H1 (cell line): ENCODE results near the gene PCP4L1. TPM values are rescaled to one million over a fixed set of nuclear protein-coding genes. Genes with fewer than 3 reads are reported as not detected.

Experiments
- CTCF ChIA-PET: fragments of 300-600 bp; sonication (Branson Sonifier 250); formaldehyde crosslinking; loops from one replicate; lab custom pipeline; 2021; ENCODE audit not compliant: partially characterized antibody; lab: Charles Lee
- POLR2A ChIA-PET: fragments of 300-600 bp; sonication (Branson Sonifier 250); formaldehyde crosslinking; loops from one replicate; lab custom pipeline; 2021; ENCODE audit warnings: inconsistent platforms; ENCODE audit not compliant: partially characterized antibody; lab: Charles Lee
- DNase-seq, 2 experiments: peaks; one replicate each; pipeline versions ENCODE4 v3.0.0 to v3.0.0-alpha.2; 2010 to 2022; ENCODE audit warnings: low spot score in 2 of 2, low read depth in 1 of 2, mixed read lengths in 1 of 2
- FAIRE-seq: peaks from 2 replicates; lab custom pipeline; 2011; peaks lifted over from hg19 to GRCh38; lab: Jason Lieb, UNC
- H2AFZ ChIP-seq: 2 replicates; pipeline ENCODE4 v1.8.1; 2012; ENCODE audit warnings: low read length, inconsistent platforms
- H2AK5ac ChIP-seq: 2 replicates; pipeline ENCODE4 v1.6.1; 2013; ENCODE audit warnings: low read depth, low read length
- H2BK120ac ChIP-seq: replicated peaks from 2 replicates; pipeline ENCODE3; 2013; ENCODE audit warnings: low read depth, low read length, inconsistent platforms
- H2BK12ac ChIP-seq: 2 replicates; pipeline ENCODE4 v1.6.1; 2013; ENCODE audit warnings: low read depth, low read length
- H2BK15ac ChIP-seq: 2 replicates; pipeline ENCODE4 v1.6.1; 2013; ENCODE audit warnings: low read length
- H2BK20ac ChIP-seq: 2 replicates; pipeline ENCODE4 v1.6.1; 2013; ENCODE audit warnings: low read length
- H2BK5ac ChIP-seq: 2 replicates; pipeline ENCODE4 v1.6.1; 2013; ENCODE audit warnings: low read depth, low read length
- H3K14ac ChIP-seq: 2 replicates; pipeline ENCODE4 v1.6.1; 2013; ENCODE audit warnings: inconsistent platforms; ENCODE audit not compliant: insufficient read length
- H3K18ac ChIP-seq: 2 replicates; pipeline ENCODE4 v1.6.1; 2013; ENCODE audit warnings: low read length; ENCODE audit errors: extremely low read depth
- H3K23ac ChIP-seq: 2 replicates; pipeline ENCODE4 v1.6.1; 2013; ENCODE audit warnings: inconsistent platforms; ENCODE audit not compliant: insufficient read length
- H3K23me2 ChIP-seq: 2 replicates; pipeline ENCODE4 v1.6.1; 2013; ENCODE audit warnings: low read depth, low read length
- H3K27ac ChIP-seq: 2 replicates; pipeline ENCODE4 v1.6.1; 2011; ENCODE audit warnings: low read depth, low read length, inconsistent platforms
- H3K27me3 ChIP-seq, 4 experiments: replicated peaks in 1 of 4; 1 replicate in 1 of 4; 2 replicates in 3 of 4; pipeline versions ENCODE4 v1.6.1 to v1.8.1; 2011 to 2013; ENCODE audit warnings: low read length in 3 of 4, mild to moderate bottlenecking in 3 of 4, inconsistent platforms in 2 of 4, mixed read lengths in 2 of 4, moderate library complexity in 1 of 4; ENCODE audit not compliant: control insufficient read depth in 3 of 4, insufficient read depth in 3 of 4; ENCODE audit errors: extremely low read depth in 1 of 4
- H3K36me3 ChIP-seq, 4 experiments: 2 replicates each; pipeline versions ENCODE4 v1.6.1 to v1.8.1; 2011 to 2013; ENCODE audit warnings: mild to moderate bottlenecking in 4 of 4, low read length in 3 of 4, moderate library complexity in 2 of 4, control low read depth in 1 of 4, inconsistent platforms in 1 of 4; ENCODE audit not compliant: insufficient read depth in 4 of 4, control insufficient read depth in 2 of 4
- H3K4ac ChIP-seq: replicated peaks from 2 replicates; pipeline ENCODE3; 2013; ENCODE audit warnings: low read length, low read depth, mixed read lengths, inconsistent platforms; ENCODE audit not compliant: insufficient read length
- H3K4me1 ChIP-seq, 4 experiments: replicated peaks in 1 of 4; 1 replicate in 1 of 4; 2 replicates in 3 of 4; pipeline versions ENCODE4 v1.6.1 to v1.8.1; 2011 to 2013; ENCODE audit warnings: low read length in 3 of 4, inconsistent platforms in 2 of 4, mixed read lengths in 1 of 4; ENCODE audit not compliant: insufficient read depth in 4 of 4, control insufficient read depth in 3 of 4
- H3K4me2 ChIP-seq, 2 experiments: 2 replicates each; pipeline versions ENCODE4 v1.6.1 to v1.8.1; 2011 to 2013; ENCODE audit warnings: low read depth in 2 of 2, low read length in 2 of 2, control low read depth in 1 of 2, inconsistent platforms in 1 of 2, mild to moderate bottlenecking in 1 of 2; ENCODE audit not compliant: insufficient read depth in 1 of 2
- H3K4me3 ChIP-seq, 4 experiments: fragments of 200-600, 300-600 bp in 1 of 4; sonication (generic), shearing (Covaris generic), sonication (Bioruptor Twin) in 1 of 4; 2 replicates each; pipeline versions ENCODE4 v1.5.1 to v1.8.1; 2011 to 2016; ENCODE audit warnings: low read length in 4 of 4, low read depth in 3 of 4, control low read depth in 2 of 4, inconsistent platforms in 2 of 4, mild to moderate bottlenecking in 2 of 4, mixed read lengths in 1 of 4, moderate library complexity in 1 of 4; ENCODE audit not compliant: insufficient read depth in 2 of 4; ENCODE audit errors: extremely low read depth in 1 of 4
- H3K56ac ChIP-seq: replicated peaks from 2 replicates; pipeline ENCODE3; 2013; ENCODE audit warnings: low read depth, mild to moderate bottlenecking, mixed read lengths, low read length, inconsistent platforms; ENCODE audit not compliant: insufficient read length
- H3K79me1 ChIP-seq: 2 replicates; pipeline ENCODE4 v1.6.1; 2013; ENCODE audit warnings: low read depth, low read length, control low read depth
- H3K79me2 ChIP-seq, 2 experiments: 2 replicates each; pipeline versions ENCODE4 v1.6.1 to v1.8.1; 2012 to 2013; ENCODE audit warnings: low read length in 2 of 2, mild to moderate bottlenecking in 2 of 2, inconsistent platforms in 1 of 2; ENCODE audit not compliant: insufficient read depth in 2 of 2, control insufficient read depth in 1 of 2
- H3K9ac ChIP-seq, 4 experiments: replicated peaks in 1 of 4; 1 replicate in 1 of 4; 2 replicates in 3 of 4; pipeline versions ENCODE4 v1.6.1 to v1.8.1; 2011 to 2013; ENCODE audit warnings: low read depth in 3 of 4, low read length in 3 of 4, control low read depth in 2 of 4, mild to moderate bottlenecking in 2 of 4, moderate library complexity in 2 of 4, inconsistent platforms in 1 of 4; ENCODE audit errors: extremely low read depth in 1 of 4
- H3K9me3 ChIP-seq, 2 experiments: 2 replicates each; pipeline versions ENCODE4 v1.6.1 to v1.8.1; 2012 to 2013; ENCODE audit warnings: mild to moderate bottlenecking in 2 of 2, moderate library complexity in 2 of 2, control low read depth in 1 of 2, inconsistent platforms in 1 of 2, low read depth in 1 of 2, low read length in 1 of 2, mixed read lengths in 1 of 2; ENCODE audit not compliant: insufficient read depth in 2 of 2
- H4K20me1 ChIP-seq, 2 experiments: replicated peaks in 1 of 2; 2 replicates each; pipeline versions ENCODE3 to v1.8.1; 2011 to 2013; ENCODE audit warnings: inconsistent platforms in 2 of 2, low read length in 2 of 2, mild to moderate bottlenecking in 1 of 2; ENCODE audit not compliant: insufficient read depth in 2 of 2, control insufficient read depth in 1 of 2
- H4K5ac ChIP-seq: 2 replicates; pipeline ENCODE4 v1.6.1; 2013; ENCODE audit warnings: low read length, low read depth, mixed read lengths, inconsistent platforms; ENCODE audit not compliant: insufficient read length
- H4K8ac ChIP-seq: 2 replicates; pipeline ENCODE4 v1.8.0; 2013; ENCODE audit warnings: mild to moderate bottlenecking, moderate library complexity, low read length, inconsistent platforms; ENCODE audit not compliant: insufficient read depth; ENCODE audit errors: extremely low read depth
- H4K91ac ChIP-seq: replicated peaks from 2 replicates; pipeline ENCODE3; 2013; ENCODE audit warnings: low read length, mixed read lengths, inconsistent platforms; ENCODE audit not compliant: insufficient read length
- GABPA ChIP-seq: IDR thresholded peaks from 2 replicates; pipeline ENCODE4 v1.6.1; 2011; ENCODE audit warnings: mild to moderate bottlenecking, low read length, moderate library complexity, borderline replicate concordance; ENCODE audit not compliant: insufficient read depth
- JUND ChIP-seq: IDR thresholded peaks from 2 replicates; pipeline ENCODE4 v1.6.1; 2011; ENCODE audit warnings: mild to moderate bottlenecking, improper control_type of control experiment, low read length
- KDM5A ChIP-seq: fragments of 200-600 bp; IDR thresholded peaks from 2 replicates; pipeline ENCODE4 v1.7.1; 2012; ENCODE audit warnings: mild to moderate bottlenecking, low read length, inconsistent platforms, mixed read lengths
- MAFK ChIP-seq: IDR thresholded peaks from 2 replicates; pipeline ENCODE4 v1.6.1; 2012; ENCODE audit warnings: low read depth, mild to moderate bottlenecking, improper control_type of control experiment, low read length
- TCF12 ChIP-seq: IDR thresholded peaks from 2 replicates; pipeline ENCODE4 v1.6.1; 2011; ENCODE audit warnings: low read depth, mild to moderate bottlenecking, low read length
- WGBS, 2 experiments: shearing (Covaris generic) in 1 of 2; methylation state at CpG; one replicate each; pipeline versions ENCODE4 v1.1.6 to v1.1.7; 2013 to 2015; ENCODE audit warnings: low lambda C conversion rate in 2 of 2, mixed read lengths in 2 of 2, inconsistent platforms in 1 of 2, low coverage in 1 of 2, missing lambda C conversion rate in 1 of 2; ENCODE audit not compliant: insufficient replicate concordance in 2 of 2, insufficient coverage in 1 of 2, insufficient read length in 1 of 2; ENCODE audit errors: extremely low coverage in 1 of 2, missing lambda C conversion rate in 1 of 2; 5-methylcytosine and 5-hydroxymethylcytosine counted together
- polyA plus RNA-seq, 7 experiments: library from polyadenylated mRNA; depleted of rRNA in 3 of 7; stranded (reverse) in 5 of 7; unstranded in 2 of 7; fragments of >200 nt in 5 of 7; fragments of 200-250 nt in 2 of 7; gene quantifications; 1 replicate in 5 of 7; 2 replicates in 1 of 7; 4 replicates in 1 of 7; pipeline versions ENCODE4 v1.2.1 to v1.2.3, GENCODE V29; 2011 to 2013; ENCODE audit warnings: missing spikeins in 2 of 7, mixed read lengths in 2 of 7
- total RNA-seq: library from RNA; stranded (reverse); fragmentation: NEBNext Ultra II Directional; extraction: Animal tissue kit (Norgen Biotek cat#: 25700); gene quantifications from 2 replicates; pipeline ENCODE4 v1.2.1, GENCODE V29; 2021
- TF ChIP-seq, protein P1 (sequence below): IDR thresholded peaks from 2 replicates; pipeline ENCODE4 v1.6.1; 2012; ENCODE audit warnings: inconsistent platforms
- TF ChIP-seq, protein P2 (sequence below), 3 experiments: IDR thresholded peaks; 1 replicate in 2 of 3; 2 replicates in 1 of 3; pipeline versions ENCODE4 v1.5.1 to v1.6.1; 2011; ENCODE audit warnings: low read length in 3 of 3, mild to moderate bottlenecking in 3 of 3, inconsistent platforms in 2 of 3, low read depth in 1 of 3, moderate library complexity in 1 of 3; ENCODE audit not compliant: insufficient read depth in 1 of 3; ENCODE audit errors: control extremely low read depth in 1 of 3
- TF ChIP-seq, protein P3 (sequence below): IDR thresholded peaks from 2 replicates; pipeline ENCODE4 v1.6.1; 2012; ENCODE audit warnings: inconsistent platforms

PCP4L1 gene
- total and polyA plus RNA-seq, 2 of the 8 experiments (the other 6 are each of a cell fraction or from before 2014, with no cell fraction given): 0.41 to 1.0 TPM

DNA sequence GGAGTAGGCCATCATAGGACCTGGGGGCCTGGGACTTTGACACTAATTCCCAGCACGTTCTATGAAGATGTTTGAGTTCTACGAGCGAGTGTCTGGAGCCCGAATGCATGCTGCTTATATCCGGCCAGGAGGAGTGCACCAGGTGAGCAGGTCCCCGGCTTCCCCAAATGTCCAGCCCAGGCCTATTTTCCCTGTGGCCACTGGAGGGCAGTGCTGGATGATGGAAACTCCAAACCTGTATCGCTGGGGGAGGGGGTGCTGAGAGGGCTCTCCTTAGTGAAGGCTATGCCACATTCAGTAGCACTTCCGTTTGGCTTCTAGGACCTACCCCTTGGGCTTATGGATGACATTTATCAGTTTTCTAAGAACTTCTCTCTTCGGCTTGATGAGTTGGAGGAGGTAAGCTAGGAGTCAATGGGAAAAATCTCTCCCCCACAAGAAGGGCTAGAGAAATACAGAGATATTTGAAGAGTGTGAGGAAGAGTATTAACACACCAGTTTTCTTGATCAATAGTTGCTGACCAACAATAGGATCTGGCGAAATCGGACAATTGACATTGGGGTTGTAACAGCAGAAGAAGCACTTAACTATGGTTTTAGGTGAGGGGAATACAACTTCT is 48.6 kb upstream of the PCP4L1 start:
- Histone ChIP-seq H3K14ac (no peak overlapping the region), H3K4ac (no peak overlapping the region), H4K5ac (no peak overlapping the region), H3K9me3 (no peaks in the 10 kb centered on the region), H4K20me1 (peaks cover 1 to 11% of the 10 kb centered on the region in 2 experiments), H3K23ac (no peak overlapping the region), H3K4me3 (no peak overlapping the region), H2BK120ac (no peak overlapping the region), H4K8ac (no peak overlapping the region), H2BK5ac (no peak overlapping the region), H3K36me3 (peaks cover 38 to 73% (median 61%) of the 10 kb centered on the region in 4 experiments), H2AFZ (no peak overlapping the region), H3K4me1 (peaks cover 0 to 4% (median 1%) of the 10 kb centered on the region in 4 experiments; a peak in 4 of 7 replicates), H2BK12ac (no peak overlapping the region), H3K27me3 (no peaks in the 10 kb centered on the region), H2BK20ac (no peak overlapping the region), H3K27ac (0 out of 2 replicates have a peak overlapping the region, but pooled peaks have one; percentile 5), H2AK5ac (no peak overlapping the region), H3K79me1 (no peaks in the 10 kb centered on the region), H3K4me2 (no peak overlapping the region), H2BK15ac (no peak overlapping the region), H3K23me2 (no peaks in the 10 kb centered on the region), H3K18ac (no peak overlapping the region), H3K9ac (no peak overlapping the region), H3K79me2 (no peaks in the 10 kb centered on the region), H3K56ac (no peak overlapping the region), H4K91ac (no peak overlapping the region)
- ChIA-PET CTCF (interaction anchor here (0.6 to 23.7 kb wide), 13 partner anchors 5 to 171 kb away, joined by 3 to 427 read pairs (median 9); partner anchors contain the start of genes ADAMTS4, APOA2, FCER1G and NDUFS2), POLR2A (interaction anchor here (0.6 to 2.0 kb wide), 4 partner anchors 10 to 91 kb away, joined by 3 to 6 read pairs (median 4); partner anchors contain the start of gene USP21)
- FAIRE-seq (peak; percentile 62), DNase-seq (peak; percentile 67 to 92)
- 63% methylated on average over 11 of the region's 11 CpGs; no CpG with 5 or more reads in 1 of the 2 experiments for WGBS, 2 experiments
- TF ChIP-seq, protein P1, sequence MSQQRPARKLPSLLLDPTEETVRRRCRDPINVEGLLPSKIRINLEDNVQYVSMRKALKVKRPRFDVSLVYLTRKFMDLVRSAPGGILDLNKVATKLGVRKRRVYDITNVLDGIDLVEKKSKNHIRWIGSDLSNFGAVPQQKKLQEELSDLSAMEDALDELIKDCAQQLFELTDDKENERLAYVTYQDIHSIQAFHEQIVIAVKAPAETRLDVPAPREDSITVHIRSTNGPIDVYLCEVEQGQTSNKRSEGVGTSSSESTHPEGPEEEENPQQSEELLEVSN: no peak
- 0 out of 2 replicates have a peak, but pooled peaks have one; percentile 61 for TF ChIP-seq GABPA
- TF ChIP-seq JUND: 0 out of 2 replicates have a peak, but pooled peaks have one; percentile 46
- peak; percentile 32; the same call in 1 of the 2 replicates for TF ChIP-seq KDM5A
- TF ChIP-seq, protein P2, sequence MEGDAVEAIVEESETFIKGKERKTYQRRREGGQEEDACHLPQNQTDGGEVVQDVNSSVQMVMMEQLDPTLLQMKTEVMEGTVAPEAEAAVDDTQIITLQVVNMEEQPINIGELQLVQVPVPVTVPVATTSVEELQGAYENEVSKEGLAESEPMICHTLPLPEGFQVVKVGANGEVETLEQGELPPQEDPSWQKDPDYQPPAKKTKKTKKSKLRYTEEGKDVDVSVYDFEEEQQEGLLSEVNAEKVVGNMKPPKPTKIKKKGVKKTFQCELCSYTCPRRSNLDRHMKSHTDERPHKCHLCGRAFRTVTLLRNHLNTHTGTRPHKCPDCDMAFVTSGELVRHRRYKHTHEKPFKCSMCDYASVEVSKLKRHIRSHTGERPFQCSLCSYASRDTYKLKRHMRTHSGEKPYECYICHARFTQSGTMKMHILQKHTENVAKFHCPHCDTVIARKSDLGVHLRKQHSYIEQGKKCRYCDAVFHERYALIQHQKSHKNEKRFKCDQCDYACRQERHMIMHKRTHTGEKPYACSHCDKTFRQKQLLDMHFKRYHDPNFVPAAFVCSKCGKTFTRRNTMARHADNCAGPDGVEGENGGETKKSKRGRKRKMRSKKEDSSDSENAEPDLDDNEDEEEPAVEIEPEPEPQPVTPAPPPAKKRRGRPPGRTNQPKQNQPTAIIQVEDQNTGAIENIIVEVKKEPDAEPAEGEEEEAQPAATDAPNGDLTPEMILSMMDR (IDR thresholded peaks at IDR 0.05; ENCODE audit: control extremely low read depth in 1 of 3, insufficient read depth in 1 of 3, low read depth in 1 of 3, low read length in 3 of 3): peak; percentile 89 to 98 (median 97)
- 0 out of 2 replicates have a peak, but pooled peaks have one; percentile 17 for TF ChIP-seq TCF12
- TF ChIP-seq, protein P3, sequence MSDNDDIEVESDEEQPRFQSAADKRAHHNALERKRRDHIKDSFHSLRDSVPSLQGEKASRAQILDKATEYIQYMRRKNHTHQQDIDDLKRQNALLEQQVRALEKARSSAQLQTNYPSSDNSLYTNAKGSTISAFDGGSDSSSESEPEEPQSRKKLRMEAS: no peak
- no peak for TF ChIP-seq MAFK
